Measurements from ENCODE around the gene PTPRN2.

GRCh38 chr7:158077934-158078910 lies 509.4 kb downstream of the PTPRN2 start:
- TF ChIP-seq CTCF (IDR thresholded peaks at IDR 0.05; ENCODE audit: control extremely low read depth in 1 of 3, insufficient read depth in 1 of 3, low read depth in 1 of 3, low read length in 3 of 3), result no peak
- no peak for TF ChIP-seq TEAD4 (IDR thresholded peaks at IDR 0.05; ENCODE audit: low read depth, low read length)
- no peak for TF ChIP-seq ATF3 (IDR thresholded peaks at IDR 0.05; ENCODE audit: insufficient read depth, low read depth, low read length)
- TF ChIP-seq EGR1 (IDR thresholded peaks at IDR 0.05; ENCODE audit: borderline replicate concordance, low read depth, low read length), result no peak
- no peak for TF ChIP-seq CREB1 (IDR thresholded peaks at IDR 0.05)
- no peak for TF ChIP-seq YY1 (IDR thresholded peaks at IDR 0.05; ENCODE audit: low read depth, low read length)
- no peak for TF ChIP-seq POLR2A (IDR thresholded peaks at IDR 0.05; ENCODE audit: control extremely low read depth in 1 of 2, low read depth in 2 of 2, low read length in 2 of 2)
- no peak for TF ChIP-seq EZH2 (IDR thresholded peaks at IDR 0.05; ENCODE audit: low read depth, low read length, severe bottlenecking)
- no peak for TF ChIP-seq BCL11A (IDR thresholded peaks at IDR 0.05; ENCODE audit: low read depth in 2 of 2, low read length in 2 of 2)
- TF ChIP-seq POLR2AphosphoS5 (IDR thresholded peaks at IDR 0.05; ENCODE audit: low read depth, low read length), result no peak
- TF ChIP-seq KDM4A (IDR thresholded peaks at IDR 0.05; ENCODE audit: low read depth, low read length, severe bottlenecking), result no peak
- no peak for TF ChIP-seq TAF7 (optimal IDR thresholded peaks at IDR 0.05; ENCODE audit: borderline replicate concordance, low read depth, low read length)
- TF ChIP-seq CBX8 (IDR thresholded peaks at IDR 0.05; ENCODE audit: borderline replicate concordance, low read depth, low read length), result no peak
- TF ChIP-seq CHD7 (IDR thresholded peaks at IDR 0.05; ENCODE audit: insufficient replicate concordance, low read length), result no peak

Data from H1 (cell line).